IMR-90 (cell line): ENCODE data around the gene PHC2. TPM values are rescaled to one million over a fixed set of nuclear protein-coding genes. Genes with fewer than 3 reads are reported as not detected.
A peak's percentile ranks its signal among the peaks of the same experiment; 100 is the strongest.

ENCODE experiments used
- ATAC-seq: fragments of 200-7000 bp; cut with Tn5 transposase; 2 replicates; pipeline ENCODE4 v1.9.1; 2020; ENCODE audit warnings: low read depth, mild to moderate bottlenecking, moderate library complexity
- BruUV-seq: library from RNA; stranded (reverse); fragments of 400-500 nt; replicated peaks from 2 replicates; lab custom pipeline; 2021; lab: Mats Ljungman, UMichigan
- CTCF ChIA-PET: fragments of 300-600 bp; formaldehyde crosslinking; extraction: SDS; loops from one replicate; lab custom pipeline; 2021; ENCODE audit warnings: antibody characterized with exemption; lab: Yijun Ruan, JAX
- POLR2A ChIA-PET: fragments of 300-600 bp; sonication (Branson Sonifier 250); formaldehyde crosslinking; loops from one replicate; lab custom pipeline; 2022; ENCODE audit warnings: antibody characterized with exemption; ENCODE audit not compliant: unreplicated experiment; lab: Charles Lee
- DNase-seq: peaks from one replicate; pipeline ENCODE4 v3.0.0; 2013
- H2AFZ ChIP-seq: replicated peaks from 2 replicates; pipeline ENCODE3; 2013; ENCODE audit warnings: low read length, mild to moderate bottlenecking; ENCODE audit not compliant: poor library complexity
- H2AK5ac ChIP-seq: 2 replicates; pipeline ENCODE4 v1.6.1; 2013; ENCODE audit warnings: low read depth, low read length, inconsistent platforms
- H2AK9ac ChIP-seq: replicated peaks from 2 replicates; pipeline ENCODE3; 2013; ENCODE audit warnings: mild to moderate bottlenecking, low read depth, low read length, moderate library complexity; ENCODE audit not compliant: poor library complexity
- H2BK120ac ChIP-seq: 2 replicates; pipeline ENCODE4 v1.6.1; 2013; ENCODE audit warnings: low read depth, low read length, inconsistent platforms
- H2BK15ac ChIP-seq: 3 replicates; pipeline ENCODE4 v1.6.1; 2013; ENCODE audit warnings: low read depth, low read length, inconsistent platforms
- H2BK20ac ChIP-seq: 2 replicates; pipeline ENCODE4 v1.6.1; 2013; ENCODE audit warnings: low read depth, mild to moderate bottlenecking, inconsistent platforms, low read length, moderate library complexity
- H2BK5ac ChIP-seq: 2 replicates; pipeline ENCODE4 v1.6.1; 2013; ENCODE audit warnings: mild to moderate bottlenecking, low read depth, low read length, inconsistent platforms; ENCODE audit not compliant: poor library complexity, severe bottlenecking
- H3K14ac ChIP-seq: replicated peaks from 2 replicates; pipeline ENCODE4 v1.6.1; 2013; ENCODE audit warnings: low read depth, low read length, inconsistent platforms
- H3K18ac ChIP-seq: 2 replicates; pipeline ENCODE4 v1.6.1; 2013; ENCODE audit warnings: low read depth, low read length, control low read depth
- H3K23ac ChIP-seq: 2 replicates; pipeline ENCODE4 v1.6.1; 2013; ENCODE audit warnings: low read depth, low read length, inconsistent platforms
- H3K27ac ChIP-seq: 2 replicates; pipeline ENCODE4 v1.5.1; 2013; ENCODE audit warnings: mild to moderate bottlenecking, control low read depth, low read length; ENCODE audit not compliant: insufficient read depth
- H3K27me3 ChIP-seq: 2 replicates; pipeline ENCODE4 v1.6.1; 2013; ENCODE audit warnings: low read length; ENCODE audit not compliant: control insufficient read depth, insufficient read depth
- H3K36me3 ChIP-seq: 2 replicates; pipeline ENCODE4 v1.6.1; 2013; ENCODE audit warnings: low read length, mixed read lengths; ENCODE audit not compliant: control insufficient read depth, insufficient read depth
- H3K4ac ChIP-seq: 2 replicates; pipeline ENCODE4 v1.6.1; 2013; ENCODE audit warnings: low read depth, low read length, inconsistent platforms
- H3K4me1 ChIP-seq: 2 replicates; pipeline ENCODE4 v1.6.1; 2013; ENCODE audit warnings: low read length, mixed read lengths; ENCODE audit not compliant: control insufficient read depth, insufficient read depth
- H3K4me2 ChIP-seq: 2 replicates; pipeline ENCODE4 v1.6.1; 2013; ENCODE audit warnings: low read depth, mild to moderate bottlenecking, control low read depth, low read length, moderate library complexity
- H3K4me3 ChIP-seq: 2 replicates; pipeline ENCODE4 v1.5.1; 2013; ENCODE audit warnings: low read depth, mild to moderate bottlenecking, control low read depth, low read length, moderate library complexity; ENCODE audit not compliant: insufficient read depth
- H3K56ac ChIP-seq: 2 replicates; pipeline ENCODE4 v1.6.1; 2013; ENCODE audit warnings: low read length, inconsistent platforms; ENCODE audit not compliant: insufficient read depth; ENCODE audit errors: extremely low read depth
- H3K79me1 ChIP-seq, 2 experiments: 2 replicates each; pipeline ENCODE4 v1.6.1; 2013; ENCODE audit warnings: low read length in 2 of 2, inconsistent platforms in 1 of 2, low read depth in 1 of 2
- H3K9ac ChIP-seq: 2 replicates; pipeline ENCODE4 v1.6.1; 2013; ENCODE audit warnings: low read depth, low read length, control low read depth
- H3K9me1 ChIP-seq: 2 replicates; pipeline ENCODE4 v1.6.1; 2013; ENCODE audit warnings: low read length, inconsistent platforms; ENCODE audit not compliant: insufficient read depth
- H3K9me3 ChIP-seq: 2 replicates; pipeline ENCODE4 v1.6.1; 2013; ENCODE audit warnings: low read length; ENCODE audit not compliant: control insufficient read depth, insufficient read depth
- H4K20me1 ChIP-seq: 2 replicates; pipeline ENCODE4 v1.6.1; 2013; ENCODE audit warnings: low read length, inconsistent platforms; ENCODE audit not compliant: insufficient read depth
- H4K5ac ChIP-seq: 2 replicates; pipeline ENCODE4 v1.6.1; 2013; ENCODE audit warnings: mild to moderate bottlenecking, low read depth, low read length, control low read depth
- H4K8ac ChIP-seq, 2 experiments: 2 replicates each; pipeline ENCODE4 v1.6.1; 2013; ENCODE audit warnings: low read depth in 2 of 2, low read length in 2 of 2, control low read depth in 1 of 2, inconsistent platforms in 1 of 2
- H4K91ac ChIP-seq: 2 replicates; pipeline ENCODE4 v1.6.1; 2013; ENCODE audit warnings: low read depth, low read length, inconsistent platforms; ENCODE audit not compliant: insufficient read depth
- NFE2L2 ChIP-seq: fragments of 150-350 bp; IDR thresholded peaks from 2 replicates; pipeline ENCODE4 v1.6.1; 2016; ENCODE audit warnings: low read depth, mild to moderate bottlenecking, low read length
- WGBS, 2 experiments: methylation state at CpG; one replicate each; pipeline versions ENCODE4 v1.1.5 to v1.1.7; 2013; ENCODE audit warnings: missing lambda C conversion rate in 2 of 2; ENCODE audit not compliant: insufficient read length in 1 of 2; ENCODE audit errors: extremely low coverage in 2 of 2; 5-methylcytosine and 5-hydroxymethylcytosine counted together
- dilution Hi-C: fragments of 300-500 bp; cut with HindIII; formaldehyde crosslinking; loops from one replicate; pipeline ENCODE4 v1.14.3; 2018; ENCODE audit warnings: low sequenced_read_pairs; ENCODE audit not compliant: unreplicated experiment
- in situ Hi-C: fragments of 300-500 bp; cut with MboI; formaldehyde crosslinking; loops from 3 replicates; pipeline ENCODE4 v1.14.3; 2019; ENCODE audit warnings: low sequenced_read_pairs, inconsistent platforms, mixed read lengths
- intact Hi-C: fragments of 100-400 bp; cut with micrococcal nuclease; formaldehyde crosslinking; loops from 2 replicates; pipeline ENCODE4 v1.10.0; 2022
- polyA plus RNA-seq, 3 experiments: library from polyadenylated mRNA; depleted of rRNA; stranded (reverse); fragments of >200 nt; gene quantifications; 2 replicates each; pipeline ENCODE4 v1.2.3, GENCODE V29; 2012; ENCODE audit warnings: low replicate concordance in 1 of 3
- total RNA-seq: library from RNA; depleted of rRNA; stranded (reverse); fragments of >200 nt; gene quantifications from 2 replicates; pipeline ENCODE4 v1.2.3, GENCODE V29; 2012

The PHC2 gene
- total and polyA plus RNA-seq, 2 of the 4 experiments (the other 2 are of a cell fraction): 46.4 to 98.1 TPM

DNA sequence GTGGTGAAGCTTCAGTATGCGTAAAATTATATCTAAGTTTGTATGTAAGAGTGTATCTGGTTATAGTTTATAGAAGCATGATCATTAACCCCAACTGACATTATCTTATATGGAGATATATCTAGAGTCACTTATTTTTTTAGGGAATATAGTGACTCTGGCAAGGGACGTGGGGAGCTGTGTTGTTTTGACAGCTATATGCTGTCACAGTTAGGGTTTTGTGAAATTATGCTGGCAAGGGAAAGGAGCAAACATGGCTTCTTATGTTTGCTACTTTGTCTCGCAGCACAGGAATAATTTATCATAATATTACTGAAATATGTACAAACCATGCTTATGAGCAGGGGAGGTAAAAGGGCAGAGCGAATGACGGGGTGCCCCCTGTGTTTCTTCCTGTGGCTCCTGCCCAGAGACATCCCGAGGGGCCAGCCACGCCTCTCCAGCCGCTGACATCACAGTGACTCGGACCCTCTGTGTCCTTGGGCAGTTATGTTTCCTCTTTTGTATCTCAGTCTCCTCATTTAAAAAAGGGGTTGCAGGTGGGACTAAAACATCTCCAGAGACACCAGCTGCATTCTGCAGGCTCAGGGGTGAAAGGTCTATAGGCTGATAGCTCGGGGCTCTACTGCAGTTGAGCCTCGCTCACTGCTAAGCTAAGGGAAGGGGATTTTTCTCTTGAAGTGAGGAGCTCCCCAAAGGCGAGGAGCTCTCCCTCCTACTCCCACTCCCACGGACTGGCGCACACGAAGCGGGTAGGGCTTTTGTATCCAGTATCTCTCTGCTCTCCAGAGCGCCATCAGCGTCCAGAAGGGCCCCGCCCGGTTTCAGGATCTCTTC is 124.9 kb downstream of the PHC2 start:
- Histone ChIP-seq H2AK5ac (no peak overlapping the region), H4K20me1 (no peaks in the 10 kb centered on the region), H3K4ac (no peak overlapping the region), H3K23ac (no peak overlapping the region), H3K9ac (no peak overlapping the region), H3K27ac (no peak overlapping the region), H4K8ac (no peak overlapping the region), H3K18ac (no peak overlapping the region), H3K4me1 (peaks cover 7% of the 10 kb centered on the region), H2BK15ac (no peak overlapping the region), H2BK120ac (no peak overlapping the region), H2AFZ (peak overlapping the region; percentile 68), H2BK5ac (no peak overlapping the region), H3K14ac (no peak overlapping the region), H3K9me3 (no peaks in the 10 kb centered on the region), H2AK9ac (no peak overlapping the region), H3K36me3 (no peaks in the 10 kb centered on the region), H3K79me1 (0 out of 4 replicates have a peak, but pooled peaks cover 0 to 2% of the 10 kb centered on the region in 2 experiments), H2BK20ac (no peak overlapping the region), H3K9me1 (peaks cover 3% of the 10 kb centered on the region), H4K91ac (no peak overlapping the region), H3K4me2 (no peak overlapping the region), H3K56ac (no peak overlapping the region), H3K4me3 (no peak overlapping the region), H3K27me3 (no peaks in the 10 kb centered on the region; the same call in 1 of the 2 replicates), H4K5ac (no peak overlapping the region)
- ChIA-PET CTCF (interaction anchor here (1.8 kb wide), 1 partner anchor 11 kb away, joined by 5 read pairs; no protein-coding TSS in a partner anchor), POLR2A (interaction anchor here (0.6 kb wide), 2 partner anchors 15 to 49 kb away, joined by 4 to 7 read pairs; partner anchors contain the start of gene A3GALT2)
- WGBS, 2 experiments: no CpG with 5 or more reads among the region's 20 CpGs
- ATAC-seq (no peak), DNase-seq (no peak)
- intact Hi-C loops (no loop called here), dilution Hi-C loops (no loop called here), in situ Hi-C loops (no loop called here)
- TF ChIP-seq NFE2L2: no peak
- no TSS peak for BruUV-seq
